Measurements from ENCODE around the gene SPNS2. TPM values are rescaled to one million over a fixed set of nuclear protein-coding genes. Genes with fewer than 3 reads are reported as not detected.

SPNS2 gene
- total and polyA plus RNA-seq, 2 of the 8 experiments (the other 6 are each of a cell fraction or from before 2014, with no cell fraction given), result 1.2 to 1.5 TPM

DNA sequence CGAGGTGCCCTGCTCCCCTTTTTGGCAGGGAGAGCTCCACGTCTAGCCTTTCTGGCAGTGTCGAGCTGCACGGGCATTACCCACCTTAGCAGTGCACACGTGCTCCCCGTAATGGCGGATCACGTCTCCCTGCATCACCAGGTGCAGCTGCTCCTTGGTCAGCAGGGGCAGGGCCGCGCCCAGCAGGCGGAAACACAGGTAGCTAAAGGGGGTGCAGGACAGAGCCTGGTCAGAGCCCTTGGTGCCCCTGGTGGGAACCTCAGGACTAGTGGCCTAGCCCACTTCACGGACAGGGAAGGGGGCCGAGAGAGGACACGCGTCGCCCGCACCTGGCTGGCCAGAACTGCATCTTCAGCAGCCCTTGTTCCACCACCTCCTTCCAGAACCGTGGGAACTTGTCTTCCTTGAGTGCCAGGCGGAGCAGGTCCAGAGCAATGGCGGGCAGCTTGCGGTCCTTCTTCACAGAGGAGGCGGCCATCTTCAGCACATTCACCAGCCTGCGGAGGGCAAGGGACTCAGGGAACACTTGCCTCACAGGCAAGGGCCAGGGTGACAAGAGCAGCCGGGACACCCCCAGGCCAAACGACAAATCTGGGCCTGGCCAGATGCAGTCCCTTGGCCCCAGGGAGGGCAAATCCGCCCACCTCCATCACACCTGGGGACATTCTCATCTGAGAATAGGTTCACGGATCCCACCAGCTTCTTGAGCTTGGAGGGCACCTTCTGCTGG is 53.3 kb downstream of the SPNS2 start:
- 93% methylated on average over 26 of the region's 27 CpGs; no CpG with 5 or more reads in 1 of the 2 experiments for WGBS, 2 experiments (ENCODE audit: extremely low coverage in 1 of 2, insufficient coverage in 1 of 2, insufficient read length in 1 of 2, insufficient replicate concordance in 2 of 2, low coverage in 1 of 2, low lambda C conversion rate in 2 of 2, missing lambda C conversion rate in 1 of 2)
- no peak overlapping the region for H2AFZ ChIP-seq (ENCODE audit: low read length)
- H2AK5ac ChIP-seq (ENCODE audit: low read depth, low read length), result no peak overlapping the region
- H3K9me3 ChIP-seq (ENCODE audit: insufficient read depth in 2 of 2, low read depth in 1 of 2, low read length in 1 of 2), result no peaks in the 10 kb centered on the region
- peaks cover 48 to 65% (median 58%) of the 10 kb centered on the region in 4 experiments for H3K36me3 ChIP-seq (ENCODE audit: control insufficient read depth in 2 of 4, insufficient read depth in 4 of 4, low read length in 3 of 4)
- no peak overlapping the region for H3K56ac ChIP-seq (replicated peaks; ENCODE audit: insufficient read length, low read depth, low read length)
- H2BK120ac ChIP-seq (replicated peaks; ENCODE audit: low read depth, low read length), result no peak overlapping the region
- no peak overlapping the region for H3K4me3 ChIP-seq (ENCODE audit: extremely low read depth in 1 of 4, insufficient read depth in 2 of 4, low read depth in 3 of 4, low read length in 4 of 4)
- H3K14ac ChIP-seq (ENCODE audit: insufficient read length), result no peak overlapping the region
- no peak overlapping the region for H3K23ac ChIP-seq (ENCODE audit: insufficient read length)
- CTCF ChIA-PET (ENCODE audit: partially characterized antibody), result interaction anchor here (0.6 to 3.2 kb wide), 8 partner anchors 14 to 131 kb away, joined by 3 to 15 read pairs (median 3); no protein-coding TSS in a partner anchor
- H2BK20ac ChIP-seq (ENCODE audit: low read length), result no peak overlapping the region
- no peak for FAIRE-seq
- peaks cover 14% of the 10 kb centered on the region; the same call in 1 of the 2 replicates for H3K23me2 ChIP-seq (ENCODE audit: low read depth, low read length)
- H4K20me1 ChIP-seq (replicated peaks in 1 of 2; ENCODE audit: control insufficient read depth in 1 of 2, insufficient read depth in 2 of 2, low read length in 2 of 2), result peaks cover 9 to 13% of the 10 kb centered on the region in 2 experiments
- H2BK5ac ChIP-seq (ENCODE audit: low read depth, low read length), result no peak overlapping the region
- peak overlapping the region; percentile 20; the same call in 1 of the 2 replicates for H4K8ac ChIP-seq (ENCODE audit: extremely low read depth, insufficient read depth, low read length)
- DNase-seq (ENCODE audit: low read depth in 1 of 2, low spot score in 2 of 2), result no peak
- H3K4me2 ChIP-seq (ENCODE audit: insufficient read depth in 1 of 2, low read depth in 2 of 2, low read length in 2 of 2), result no peak overlapping the region
- peaks cover 13% of the 10 kb centered on the region for H3K79me1 ChIP-seq (ENCODE audit: low read depth, low read length)
- H2BK12ac ChIP-seq (ENCODE audit: low read depth, low read length), result no peak overlapping the region
- POLR2A ChIA-PET (ENCODE audit: partially characterized antibody), result interaction anchor here (0.6 to 32.8 kb wide), 4 partner anchors 8 to 59 kb away, joined by 3 to 546 read pairs (median 5); partner anchors contain the start of gene GGT6
- H3K27me3 ChIP-seq (replicated peaks in 1 of 4; ENCODE audit: control insufficient read depth in 3 of 4, extremely low read depth in 1 of 4, insufficient read depth in 3 of 4, low read length in 3 of 4), result no peaks in the 10 kb centered on the region
- H4K5ac ChIP-seq (ENCODE audit: insufficient read length, low read depth, low read length), result no peak overlapping the region
- no peak overlapping the region for H3K9ac ChIP-seq (replicated peaks in 1 of 4; ENCODE audit: extremely low read depth in 1 of 4, low read depth in 3 of 4, low read length in 3 of 4)
- H3K4me1 ChIP-seq (replicated peaks in 1 of 4; ENCODE audit: control insufficient read depth in 3 of 4, insufficient read depth in 4 of 4, low read length in 3 of 4), result peaks cover 6 to 17% (median 10%) of the 10 kb centered on the region in 4 experiments; a peak in 6 of 7 replicates
- no peak overlapping the region for H3K18ac ChIP-seq (ENCODE audit: extremely low read depth, low read length)
- no peak overlapping the region for H3K27ac ChIP-seq (ENCODE audit: low read depth, low read length)
- H3K79me2 ChIP-seq (ENCODE audit: control insufficient read depth in 1 of 2, insufficient read depth in 2 of 2, low read length in 2 of 2), result peaks cover 0 to 21% of the 10 kb centered on the region in 2 experiments; a peak in 3 of 4 replicates
- no peak overlapping the region for H4K91ac ChIP-seq (replicated peaks; ENCODE audit: insufficient read length, low read length)
- H3K4ac ChIP-seq (replicated peaks; ENCODE audit: insufficient read length, low read depth, low read length), result no peak overlapping the region
- H2BK15ac ChIP-seq (ENCODE audit: low read length), result no peak overlapping the region
- TF ChIP-seq, protein P1, sequence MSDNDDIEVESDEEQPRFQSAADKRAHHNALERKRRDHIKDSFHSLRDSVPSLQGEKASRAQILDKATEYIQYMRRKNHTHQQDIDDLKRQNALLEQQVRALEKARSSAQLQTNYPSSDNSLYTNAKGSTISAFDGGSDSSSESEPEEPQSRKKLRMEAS (IDR thresholded peaks at IDR 0.05), result no peak
- no peak for TF ChIP-seq TEAD4 (IDR thresholded peaks at IDR 0.05; ENCODE audit: low read depth, low read length)
- TF ChIP-seq TAF1 (IDR thresholded peaks at IDR 0.05; ENCODE audit: low read depth, low read length), result no peak
- TF ChIP-seq, protein P2, sequence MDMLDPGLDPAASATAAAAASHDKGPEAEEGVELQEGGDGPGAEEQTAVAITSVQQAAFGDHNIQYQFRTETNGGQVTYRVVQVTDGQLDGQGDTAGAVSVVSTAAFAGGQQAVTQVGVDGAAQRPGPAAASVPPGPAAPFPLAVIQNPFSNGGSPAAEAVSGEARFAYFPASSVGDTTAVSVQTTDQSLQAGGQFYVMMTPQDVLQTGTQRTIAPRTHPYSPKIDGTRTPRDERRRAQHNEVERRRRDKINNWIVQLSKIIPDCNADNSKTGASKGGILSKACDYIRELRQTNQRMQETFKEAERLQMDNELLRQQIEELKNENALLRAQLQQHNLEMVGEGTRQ (IDR thresholded peaks at IDR 0.05; ENCODE audit: low read length), result no peak
- no peak for TF ChIP-seq CTBP2 (IDR thresholded peaks at IDR 0.05; ENCODE audit: borderline replicate concordance, insufficient read depth, insufficient read length, low read length)
- TF ChIP-seq SIRT6 (IDR thresholded peaks at IDR 0.05; ENCODE audit: low read length), result no peak
- TF ChIP-seq SIX5 (IDR thresholded peaks at IDR 0.05; ENCODE audit: low read depth, low read length), result no peak
- no peak for TF ChIP-seq ASH2L (IDR thresholded peaks at IDR 0.05; ENCODE audit: low read length)
- no peak for TF ChIP-seq NRF1 (IDR thresholded peaks at IDR 0.05; ENCODE audit: low read depth, low read length)
- no peak for TF ChIP-seq SP4 (IDR thresholded peaks at IDR 0.05; ENCODE audit: low read length)
- no peak for TF ChIP-seq JUN (IDR thresholded peaks at IDR 0.05; ENCODE audit: low read depth, low read length)
- no peak for TF ChIP-seq POU5F1 (IDR thresholded peaks at IDR 0.05; ENCODE audit: low read depth, low read length)
